Measurements from ENCODE around the gene SMIM32.

- TF ChIP-seq CTCF (IDR thresholded peaks at IDR 0.05), result no peak
- no peak for TF ChIP-seq POLR2AphosphoS5 (IDR thresholded peaks at IDR 0.05)
Measured at GRCh38 chr5:136213919-136214493, 21.0 kb upstream of the SMIM32 start.
